Choroid plexus epithelial cell (primary cell): ENCODE data around the gene DUSP3.

ENCODE experiments used
- DNase-seq: peaks from one replicate; pipeline ENCODE4 v3.0.0-alpha.2; 2010; ENCODE audit warnings: low read depth
- H3K4me3 ChIP-seq: 2 replicates; pipeline ENCODE4 v1.5.1; 2011; ENCODE audit warnings: low read depth, mild to moderate bottlenecking, control low read depth, low read length, moderate library complexity
- TF ChIP-seq, protein P1 (sequence below): conservative IDR thresholded peaks from 2 replicates; pipeline ENCODE4 v1.5.1; 2011; ENCODE audit warnings: low read depth, mild to moderate bottlenecking, control low read depth, inconsistent platforms, low read length, moderate library complexity

The DUSP3 gene

DNA sequence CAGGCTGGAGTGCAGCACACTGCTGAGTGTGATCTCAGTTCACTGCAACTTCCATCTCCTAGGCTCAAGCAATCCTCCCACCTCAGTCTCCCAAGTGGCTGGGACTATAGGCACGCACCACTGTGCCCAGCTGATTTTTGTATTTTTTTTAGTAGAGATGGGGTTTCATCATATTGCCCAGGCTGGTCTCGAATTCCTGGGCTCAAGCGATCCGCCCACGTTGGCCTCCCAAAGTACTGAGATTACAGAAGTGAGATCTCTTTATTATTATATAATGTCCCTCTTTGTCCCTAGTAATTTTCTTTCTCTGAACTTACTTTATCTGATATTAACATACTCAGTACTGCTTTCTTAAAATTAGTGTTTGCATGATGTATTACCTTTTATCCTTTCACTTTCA is 9.8 kb upstream of the DUSP3 start:
- TF ChIP-seq, protein P1, sequence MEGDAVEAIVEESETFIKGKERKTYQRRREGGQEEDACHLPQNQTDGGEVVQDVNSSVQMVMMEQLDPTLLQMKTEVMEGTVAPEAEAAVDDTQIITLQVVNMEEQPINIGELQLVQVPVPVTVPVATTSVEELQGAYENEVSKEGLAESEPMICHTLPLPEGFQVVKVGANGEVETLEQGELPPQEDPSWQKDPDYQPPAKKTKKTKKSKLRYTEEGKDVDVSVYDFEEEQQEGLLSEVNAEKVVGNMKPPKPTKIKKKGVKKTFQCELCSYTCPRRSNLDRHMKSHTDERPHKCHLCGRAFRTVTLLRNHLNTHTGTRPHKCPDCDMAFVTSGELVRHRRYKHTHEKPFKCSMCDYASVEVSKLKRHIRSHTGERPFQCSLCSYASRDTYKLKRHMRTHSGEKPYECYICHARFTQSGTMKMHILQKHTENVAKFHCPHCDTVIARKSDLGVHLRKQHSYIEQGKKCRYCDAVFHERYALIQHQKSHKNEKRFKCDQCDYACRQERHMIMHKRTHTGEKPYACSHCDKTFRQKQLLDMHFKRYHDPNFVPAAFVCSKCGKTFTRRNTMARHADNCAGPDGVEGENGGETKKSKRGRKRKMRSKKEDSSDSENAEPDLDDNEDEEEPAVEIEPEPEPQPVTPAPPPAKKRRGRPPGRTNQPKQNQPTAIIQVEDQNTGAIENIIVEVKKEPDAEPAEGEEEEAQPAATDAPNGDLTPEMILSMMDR: no peak
- no peak for DNase-seq
- no peak overlapping the region for H3K4me3 ChIP-seq

DNA sequence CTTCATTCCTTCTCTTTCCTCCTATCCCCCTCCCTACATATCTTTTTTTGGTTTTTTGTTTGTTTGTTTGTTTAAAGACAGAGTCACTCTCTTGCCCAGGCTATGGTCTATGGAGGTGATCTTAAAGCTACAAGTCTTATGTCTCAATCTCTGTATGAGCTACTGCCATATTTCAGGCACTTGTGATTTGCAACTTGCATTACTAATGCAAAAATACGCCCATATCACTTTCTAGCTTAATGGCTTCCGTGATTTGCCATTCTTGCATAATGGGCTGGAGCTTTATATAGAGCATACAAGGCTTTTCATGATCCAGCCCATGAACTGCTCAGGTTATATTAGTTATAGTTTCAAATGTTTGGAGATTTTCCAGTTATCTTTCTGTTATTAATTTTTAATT is 9.0 kb upstream of the DUSP3 start:
- TF ChIP-seq, protein P1: no peak
- DNase-seq: no peak
- H3K4me3 ChIP-seq: no peak overlapping the region

DNA sequence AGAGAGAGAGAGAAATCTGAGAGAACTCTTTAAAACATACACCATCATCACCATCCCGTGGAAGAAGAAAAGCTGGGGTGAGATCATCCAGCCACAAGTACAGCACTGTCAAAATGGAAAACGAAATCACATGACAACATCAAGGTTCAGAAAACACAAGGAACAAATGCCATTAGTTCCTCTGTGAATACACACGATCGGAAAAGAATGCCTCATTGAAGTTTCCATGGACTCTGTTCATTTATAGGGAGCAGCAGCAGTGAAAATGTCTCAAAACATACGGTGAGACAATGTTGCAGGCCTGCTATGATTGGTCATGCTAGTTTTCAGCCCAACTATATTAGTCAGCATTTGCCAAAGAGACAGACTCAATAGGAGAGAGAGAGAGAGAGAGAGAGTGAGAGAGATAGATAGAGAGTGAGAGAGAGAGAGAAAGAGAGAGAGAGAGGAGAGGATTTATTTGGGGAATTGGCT is 5.9 kb upstream of the DUSP3 start:
- H3K4me3 ChIP-seq: no peak overlapping the region
- peak; percentile 71 for DNase-seq
- TF ChIP-seq, protein P1: no peak

DNA sequence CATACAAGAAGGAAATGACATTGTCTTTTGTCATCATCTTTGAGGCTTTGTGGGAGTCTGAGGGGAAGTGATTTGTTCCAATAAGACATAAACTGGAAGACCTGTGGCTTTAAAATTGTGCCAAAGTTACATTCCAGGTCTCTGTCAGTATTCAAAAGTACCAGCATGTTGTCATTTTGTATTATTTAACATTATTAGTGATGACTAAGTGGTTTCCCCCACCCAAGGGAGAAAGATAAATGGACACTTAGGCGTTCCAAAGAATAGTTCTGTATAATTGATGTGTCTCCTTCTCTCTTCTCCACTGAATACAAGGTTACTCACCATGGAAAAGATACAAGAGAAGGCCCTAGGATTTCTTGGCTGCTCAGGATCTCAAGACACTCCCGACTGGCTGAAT is 5.3 kb upstream of the DUSP3 start:
- no peak for DNase-seq
- TF ChIP-seq, protein P1: no peak
- no peak overlapping the region for H3K4me3 ChIP-seq

DNA sequence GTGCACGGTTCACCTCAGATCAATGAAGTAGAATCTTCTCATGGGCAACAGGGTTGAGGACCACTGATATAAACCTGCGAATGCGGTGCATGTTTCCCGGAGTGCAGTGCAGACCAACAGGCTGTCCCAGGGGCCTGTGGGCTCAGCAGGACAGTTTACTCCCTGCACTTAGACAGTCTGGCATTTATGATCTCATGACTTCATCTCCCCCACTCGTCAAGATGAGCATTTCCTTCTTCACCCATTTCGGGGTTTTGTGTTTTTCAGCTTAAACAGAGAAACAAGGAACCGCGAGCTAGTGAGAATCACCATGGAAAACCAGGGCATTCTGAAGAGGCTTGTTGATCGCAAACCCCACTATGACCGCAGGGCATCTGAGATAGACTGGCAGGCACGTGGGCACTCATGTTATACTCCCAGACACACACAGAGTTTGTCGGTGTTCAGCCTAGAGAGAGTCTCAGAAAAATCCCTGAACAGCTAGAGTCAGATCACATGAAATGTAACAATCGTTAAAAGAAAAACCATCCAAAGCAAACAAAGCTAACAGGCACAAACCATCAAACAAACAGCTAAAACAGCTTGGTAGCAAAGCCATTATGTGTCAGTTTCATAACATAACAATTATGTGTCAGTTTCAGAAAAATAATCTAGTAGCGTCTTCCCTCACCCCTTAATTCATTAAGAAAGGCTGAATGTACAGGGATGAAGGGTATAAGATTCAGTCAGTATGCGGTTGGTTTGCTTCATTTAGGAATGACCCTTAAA is 4.3 kb upstream of the DUSP3 start:
- no peak overlapping the region for H3K4me3 ChIP-seq
- TF ChIP-seq, protein P1: no peak
- no peak for DNase-seq

DNA sequence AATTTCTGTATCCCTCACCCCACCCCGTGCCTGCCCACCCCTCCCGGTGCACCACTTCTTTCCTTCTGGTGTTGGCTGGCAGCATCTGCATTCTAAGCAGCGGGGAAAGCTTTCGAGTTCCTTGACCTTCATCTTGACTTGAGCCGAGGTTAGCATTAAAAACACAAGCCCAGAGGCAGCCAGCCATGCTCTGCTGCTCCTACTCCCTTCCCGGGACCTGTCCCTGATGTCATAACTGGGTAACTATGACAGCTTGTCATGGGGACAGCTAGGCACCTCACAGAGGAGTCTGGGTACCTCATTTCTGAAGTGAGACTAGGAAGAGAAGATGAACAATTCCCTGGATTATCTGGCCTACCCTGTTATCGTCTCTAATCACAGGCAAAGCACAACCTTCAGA is 1.4 kb upstream of the DUSP3 start, which contains the start of gene CFAP97D1:
Gene CFAP97D1, plus strand, starts transcription at position 301 of the 400 bp plus-strand sequence. Its CDS starts 28 bp downstream, at position 329.
- peak within 1 kb of the TSS; percentile 93 for H3K4me3 ChIP-seq
- TF ChIP-seq, protein P1: no peak
- DNase-seq: no peak
